K562 (cell line): ENCODE results near the gene SELENOF. TPM values are rescaled to one million over a fixed set of nuclear protein-coding genes. Genes with fewer than 3 reads are reported as not detected.

Experiments used
- CBFB ChIP-seq: sonication (generic); formaldehyde crosslinking; IDR thresholded peaks from 2 replicates; pipeline ENCODE4 v1.4.0; 2020; ENCODE audit warnings: mild to moderate bottlenecking, missing genetic modification reagents
- CCNT2 ChIP-seq: IDR thresholded peaks from 2 replicates; pipeline ENCODE4 v1.6.1; 2011; ENCODE audit warnings: borderline replicate concordance, low read depth, mild to moderate bottlenecking, moderate library complexity, mixed read lengths, low read length; ENCODE audit not compliant: insufficient read length; ENCODE audit errors: extremely low read depth
- DDX20 ChIP-seq: fragments of 450-650 bp; IDR thresholded peaks from 2 replicates; pipeline ENCODE4 v1.6.1; 2016; ENCODE audit warnings: missing genetic modification characterization, low read depth, mild to moderate bottlenecking, missing compliant biosample characterization, moderate library complexity
- ERF ChIP-seq: fragments of 450-650 bp; formaldehyde crosslinking; IDR thresholded peaks from 2 replicates; pipeline ENCODE4 v1.4.0; 2020; ENCODE audit warnings: mild to moderate bottlenecking, mixed read lengths
- ESRRA ChIP-seq: fragments of 450-650 bp; IDR thresholded peaks from 2 replicates; pipeline ENCODE4 v1.6.1; 2014; ENCODE audit warnings: low read depth, mild to moderate bottlenecking, moderate library complexity, borderline replicate concordance
- ILK ChIP-seq: fragments of 450-650 bp; IDR thresholded peaks from 2 replicates; pipeline ENCODE4 v1.6.1; 2016; ENCODE audit warnings: missing genetic modification characterization, low read depth, mild to moderate bottlenecking, missing compliant biosample characterization, moderate library complexity, borderline replicate concordance
- KLF13 ChIP-seq: fragments of 450-650 bp; IDR thresholded peaks from 2 replicates; pipeline ENCODE4 v1.6.1; 2016; ENCODE audit warnings: missing genetic modification characterization, low read depth, mild to moderate bottlenecking, missing compliant biosample characterization, moderate library complexity, borderline replicate concordance
- LEF1 ChIP-seq: fragments of 450-650 bp; IDR thresholded peaks from 2 replicates; pipeline ENCODE4 v1.6.1; 2016; ENCODE audit warnings: mild to moderate bottlenecking
- MAZ ChIP-seq, 2 experiments: fragments of 450-650 bp in 1 of 2; sonication (generic) in 1 of 2; formaldehyde crosslinking; IDR thresholded peaks in 1 of 2; conservative IDR thresholded peaks in 1 of 2; 2 replicates each; pipeline versions ENCODE4 v1.4.0 to v1.5.0; 2020; ENCODE audit warnings: mild to moderate bottlenecking in 1 of 2, missing genetic modification reagents in 1 of 2
- MECOM ChIP-seq: fragments of 250-450 bp; sonication (Bioruptor Pico); IDR thresholded peaks from 2 replicates; pipeline ENCODE4 v1.8.0; 2022; ENCODE audit warnings: inconsistent platforms
- NRF1 ChIP-seq, 2 experiments: fragments of 450-650 bp; IDR thresholded peaks in 1 of 2; conservative IDR thresholded peaks in 1 of 2; 2 replicates each; pipeline ENCODE4 v1.6.1; 2014; ENCODE audit warnings: mild to moderate bottlenecking in 2 of 2
- RBFOX2 ChIP-seq: fragments of 200-400 bp; formaldehyde crosslinking; IDR thresholded peaks from 2 replicates; pipeline ENCODE4 v1.6.1; 2017; ENCODE audit warnings: low read depth, mild to moderate bottlenecking, low read length, moderate library complexity
- TAF1 ChIP-seq: IDR thresholded peaks from 2 replicates; pipeline ENCODE4 v1.6.1; 2011; ENCODE audit warnings: mild to moderate bottlenecking, low read length, moderate library complexity; ENCODE audit not compliant: insufficient read depth, control insufficient read depth, severe bottlenecking; ENCODE audit errors: extremely low read depth
- ZNF217 ChIP-seq: sonication (generic); formaldehyde crosslinking; IDR thresholded peaks from 2 replicates; pipeline ENCODE4 v1.8.0; 2022; ENCODE audit warnings: mild to moderate bottlenecking, missing genetic modification reagents
- ZNF354B ChIP-seq: fragments of 250-450 bp; sonication (Bioruptor Pico); IDR thresholded peaks from 2 replicates; pipeline ENCODE4 v1.4.0; 2020
- polyA plus RNA-seq, 8 experiments: library from polyadenylated mRNA; depleted of rRNA in 4 of 8; stranded (reverse) in 5 of 8; unstranded in 3 of 8; fragments of >200 nt; fragmentation: Nextera tagmentation in 2 of 8; fragmentation: Illumina TruSeq in 1 of 8; extraction: Ambion mirVana in 2 of 8; extraction: Trizol in 1 of 8; gene quantifications; 2 replicates each; pipeline versions ENCODE4 v1.2.1 to v1.2.3, GENCODE V29; 2011 to 2014; ENCODE audit warnings: inconsistent platforms in 1 of 8, missing spikeins in 1 of 8
- total RNA-seq, 7 experiments: library from RNA; depleted of rRNA in 6 of 7; stranded (reverse); fragments of >200 nt in 6 of 7; fragmentation: Illumina TruSeq in 2 of 7; extraction: Trizol in 2 of 7; gene quantifications; 2 replicates each; pipeline versions ENCODE4 v1.2.1 to v1.2.3, GENCODE V29; 2011 to 2021; ENCODE audit warnings: low replicate concordance in 1 of 7
- TF ChIP-seq, protein P1 (sequence below): sonication (generic); formaldehyde crosslinking; IDR thresholded peaks from 2 replicates; pipeline ENCODE4 v1.8.0; 2022; ENCODE audit warnings: missing genetic modification reagents, mild to moderate bottlenecking, moderate library complexity, borderline replicate concordance
- TF ChIP-seq, protein P2 (sequence below): fragments of 200-600 bp; sonication (generic); IDR thresholded peaks from one replicate; pipeline ENCODE4 v1.6.1; 2012; ENCODE audit warnings: mild to moderate bottlenecking, low read depth, low read length, inconsistent platforms

Gene SELENOF
- total and polyA plus RNA-seq, 9 of the 15 experiments (the other 6 are each of a cell fraction or from before 2014, with no cell fraction given), result 115 to 394 (median 215) TPM

DNA sequence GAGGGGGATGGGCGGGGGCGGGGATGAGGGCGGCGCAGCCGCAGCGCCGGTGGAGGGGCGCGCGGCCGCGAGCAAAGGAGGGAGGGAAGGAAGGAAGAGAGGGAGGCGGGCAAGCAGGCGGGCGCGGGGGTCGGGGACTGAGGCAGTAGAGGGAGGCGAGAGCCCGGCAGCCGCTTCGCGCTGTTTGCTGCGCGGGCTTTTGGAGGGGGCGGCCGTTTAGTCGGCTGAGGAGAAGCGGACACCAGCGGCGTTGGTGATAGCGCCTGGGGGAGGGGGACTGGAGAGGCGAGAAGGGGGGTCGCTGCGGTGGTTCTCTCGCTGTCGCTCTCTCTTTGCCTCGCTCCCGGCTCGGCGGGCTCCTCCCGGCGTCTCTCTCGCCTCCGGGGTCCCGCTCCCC lies 673 bp upstream of the SELENOF start, which contains the start of gene HS2ST1 (continued):
- TF ChIP-seq RBFOX2 (peak; percentile 70), ERF (CRISPR knock-in tag) (0 out of 2 replicates have a peak, but pooled peaks have one; percentile 20), KLF13 (tag) (no peak), MECOM (CRISPR knock-in tag) (no peak), ZNF217 (CRISPR knock-in tag) (no peak), ILK (no peak), DDX20 (tag) (no peak), MAZ (CRISPR knock-in tag; conservative IDR thresholded peaks at IDR 0.05 in 1 of 2, IDR thresholded peaks at IDR 0.05 in 1 of 2) (peak in 1 of 2 experiments; percentile 82; a peak in 2 of 4 replicates), LEF1 (0 out of 2 replicates have a peak, but pooled peaks have one; percentile 14), CBFB (CRISPR knock-in tag) (no peak), ESRRA (no peak), CCNT2 (peak; percentile 18), NRF1 (conservative IDR thresholded peaks at IDR 0.05 in 1 of 2, IDR thresholded peaks at IDR 0.05 in 1 of 2) (peak; percentile 52 to 70), TAF1 (peak; percentile 83), ZNF354B (no peak)
- TF ChIP-seq, protein P1, sequence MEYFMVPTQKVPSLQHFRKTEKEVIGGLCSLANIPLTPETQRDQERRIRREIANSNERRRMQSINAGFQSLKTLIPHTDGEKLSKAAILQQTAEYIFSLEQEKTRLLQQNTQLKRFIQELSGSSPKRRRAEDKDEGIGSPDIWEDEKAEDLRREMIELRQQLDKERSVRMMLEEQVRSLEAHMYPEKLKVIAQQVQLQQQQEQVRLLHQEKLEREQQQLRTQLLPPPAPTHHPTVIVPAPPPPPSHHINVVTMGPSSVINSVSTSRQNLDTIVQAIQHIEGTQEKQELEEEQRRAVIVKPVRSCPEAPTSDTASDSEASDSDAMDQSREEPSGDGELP (CRISPR knock-in tag), result peak; percentile 46; the same call in 1 of the 2 replicates
- TF ChIP-seq, protein P2, sequence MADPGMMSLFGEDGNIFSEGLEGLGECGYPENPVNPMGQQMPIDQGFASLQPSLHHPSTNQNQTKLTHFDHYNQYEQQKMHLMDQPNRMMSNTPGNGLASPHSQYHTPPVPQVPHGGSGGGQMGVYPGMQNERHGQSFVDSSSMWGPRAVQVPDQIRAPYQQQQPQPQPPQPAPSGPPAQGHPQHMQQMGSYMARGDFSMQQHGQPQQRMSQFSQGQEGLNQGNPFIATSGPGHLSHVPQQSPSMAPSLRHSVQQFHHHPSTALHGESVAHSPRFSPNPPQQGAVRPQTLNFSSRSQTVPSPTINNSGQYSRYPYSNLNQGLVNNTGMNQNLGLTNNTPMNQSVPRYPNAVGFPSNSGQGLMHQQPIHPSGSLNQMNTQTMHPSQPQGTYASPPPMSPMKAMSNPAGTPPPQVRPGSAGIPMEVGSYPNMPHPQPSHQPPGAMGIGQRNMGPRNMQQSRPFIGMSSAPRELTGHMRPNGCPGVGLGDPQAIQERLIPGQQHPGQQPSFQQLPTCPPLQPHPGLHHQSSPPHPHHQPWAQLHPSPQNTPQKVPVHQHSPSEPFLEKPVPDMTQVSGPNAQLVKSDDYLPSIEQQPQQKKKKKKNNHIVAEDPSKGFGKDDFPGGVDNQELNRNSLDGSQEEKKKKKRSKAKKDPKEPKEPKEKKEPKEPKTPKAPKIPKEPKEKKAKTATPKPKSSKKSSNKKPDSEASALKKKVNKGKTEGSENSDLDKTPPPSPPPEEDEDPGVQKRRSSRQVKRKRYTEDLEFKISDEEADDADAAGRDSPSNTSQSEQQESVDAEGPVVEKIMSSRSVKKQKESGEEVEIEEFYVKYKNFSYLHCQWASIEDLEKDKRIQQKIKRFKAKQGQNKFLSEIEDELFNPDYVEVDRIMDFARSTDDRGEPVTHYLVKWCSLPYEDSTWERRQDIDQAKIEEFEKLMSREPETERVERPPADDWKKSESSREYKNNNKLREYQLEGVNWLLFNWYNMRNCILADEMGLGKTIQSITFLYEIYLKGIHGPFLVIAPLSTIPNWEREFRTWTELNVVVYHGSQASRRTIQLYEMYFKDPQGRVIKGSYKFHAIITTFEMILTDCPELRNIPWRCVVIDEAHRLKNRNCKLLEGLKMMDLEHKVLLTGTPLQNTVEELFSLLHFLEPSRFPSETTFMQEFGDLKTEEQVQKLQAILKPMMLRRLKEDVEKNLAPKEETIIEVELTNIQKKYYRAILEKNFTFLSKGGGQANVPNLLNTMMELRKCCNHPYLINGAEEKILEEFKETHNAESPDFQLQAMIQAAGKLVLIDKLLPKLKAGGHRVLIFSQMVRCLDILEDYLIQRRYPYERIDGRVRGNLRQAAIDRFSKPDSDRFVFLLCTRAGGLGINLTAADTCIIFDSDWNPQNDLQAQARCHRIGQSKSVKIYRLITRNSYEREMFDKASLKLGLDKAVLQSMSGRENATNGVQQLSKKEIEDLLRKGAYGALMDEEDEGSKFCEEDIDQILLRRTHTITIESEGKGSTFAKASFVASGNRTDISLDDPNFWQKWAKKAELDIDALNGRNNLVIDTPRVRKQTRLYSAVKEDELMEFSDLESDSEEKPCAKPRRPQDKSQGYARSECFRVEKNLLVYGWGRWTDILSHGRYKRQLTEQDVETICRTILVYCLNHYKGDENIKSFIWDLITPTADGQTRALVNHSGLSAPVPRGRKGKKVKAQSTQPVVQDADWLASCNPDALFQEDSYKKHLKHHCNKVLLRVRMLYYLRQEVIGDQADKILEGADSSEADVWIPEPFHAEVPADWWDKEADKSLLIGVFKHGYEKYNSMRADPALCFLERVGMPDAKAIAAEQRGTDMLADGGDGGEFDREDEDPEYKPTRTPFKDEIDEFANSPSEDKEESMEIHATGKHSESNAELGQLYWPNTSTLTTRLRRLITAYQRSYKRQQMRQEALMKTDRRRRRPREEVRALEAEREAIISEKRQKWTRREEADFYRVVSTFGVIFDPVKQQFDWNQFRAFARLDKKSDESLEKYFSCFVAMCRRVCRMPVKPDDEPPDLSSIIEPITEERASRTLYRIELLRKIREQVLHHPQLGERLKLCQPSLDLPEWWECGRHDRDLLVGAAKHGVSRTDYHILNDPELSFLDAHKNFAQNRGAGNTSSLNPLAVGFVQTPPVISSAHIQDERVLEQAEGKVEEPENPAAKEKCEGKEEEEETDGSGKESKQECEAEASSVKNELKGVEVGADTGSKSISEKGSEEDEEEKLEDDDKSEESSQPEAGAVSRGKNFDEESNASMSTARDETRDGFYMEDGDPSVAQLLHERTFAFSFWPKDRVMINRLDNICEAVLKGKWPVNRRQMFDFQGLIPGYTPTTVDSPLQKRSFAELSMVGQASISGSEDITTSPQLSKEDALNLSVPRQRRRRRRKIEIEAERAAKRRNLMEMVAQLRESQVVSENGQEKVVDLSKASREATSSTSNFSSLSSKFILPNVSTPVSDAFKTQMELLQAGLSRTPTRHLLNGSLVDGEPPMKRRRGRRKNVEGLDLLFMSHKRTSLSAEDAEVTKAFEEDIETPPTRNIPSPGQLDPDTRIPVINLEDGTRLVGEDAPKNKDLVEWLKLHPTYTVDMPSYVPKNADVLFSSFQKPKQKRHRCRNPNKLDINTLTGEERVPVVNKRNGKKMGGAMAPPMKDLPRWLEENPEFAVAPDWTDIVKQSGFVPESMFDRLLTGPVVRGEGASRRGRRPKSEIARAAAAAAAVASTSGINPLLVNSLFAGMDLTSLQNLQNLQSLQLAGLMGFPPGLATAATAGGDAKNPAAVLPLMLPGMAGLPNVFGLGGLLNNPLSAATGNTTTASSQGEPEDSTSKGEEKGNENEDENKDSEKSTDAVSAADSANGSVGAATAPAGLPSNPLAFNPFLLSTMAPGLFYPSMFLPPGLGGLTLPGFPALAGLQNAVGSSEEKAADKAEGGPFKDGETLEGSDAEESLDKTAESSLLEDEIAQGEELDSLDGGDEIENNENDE, result no peak
